Spleen (tissue), 11 donors: ENCODE measurements around the gene LINGO4. TPM values are rescaled to one million over a fixed set of nuclear protein-coding genes. Genes with fewer than 3 reads are reported as not detected.

Experiments used
- DNase-seq: peaks from one replicate; pipeline ENCODE4 v3.0.0-alpha.2; 2020
- H3K27ac ChIP-seq, 8 donors: fragments of 200-600 bp; sonication (generic) in 7 of 8; 1 replicate in 4 of 8; 2 replicates in 4 of 8; pipeline versions ENCODE4 v1.5.0 to v1.8.0; 2016 to 2021; ENCODE audit warnings: inconsistent platforms in 4 of 8, mild to moderate bottlenecking in 4 of 8, moderate library complexity in 1 of 8
- H3K27me3 ChIP-seq, 7 donors: fragments of 200-600 bp; sonication (generic) in 6 of 7; replicated peaks in 1 of 7; 1 replicate in 4 of 7; 2 replicates in 3 of 7; pipeline versions ENCODE4 v1.5.0 to v1.8.0; 2016 to 2021; ENCODE audit warnings: inconsistent platforms in 3 of 7, mild to moderate bottlenecking in 1 of 7
- H3K36me3 ChIP-seq, 6 donors: fragments of 200-600 bp; sonication (generic) in 5 of 6; 1 replicate in 4 of 6; 2 replicates in 2 of 6; pipeline versions ENCODE4 v1.5.0 to v1.8.0; 2016 to 2021; ENCODE audit warnings: inconsistent platforms in 2 of 6
- H3K4me1 ChIP-seq, 6 donors: fragments of 200-600 bp; sonication (generic) in 5 of 6; 1 replicate in 3 of 6; 2 replicates in 3 of 6; pipeline versions ENCODE4 v1.5.0 to v1.8.0; 2016 to 2021; ENCODE audit warnings: inconsistent platforms in 3 of 6
- H3K4me3 ChIP-seq, 8 donors: fragments of 200-600 bp; sonication (generic) in 7 of 8; 1 replicate in 4 of 8; 2 replicates in 4 of 8; pipeline versions ENCODE4 v1.5.0 to v1.8.0; 2016 to 2021; ENCODE audit warnings: inconsistent platforms in 4 of 8, mild to moderate bottlenecking in 4 of 8, moderate library complexity in 2 of 8
- H3K9me3 ChIP-seq, 8 donors: fragments of 200-600 bp; sonication (generic) in 7 of 8; 1 replicate in 4 of 8; 2 replicates in 4 of 8; pipeline versions ENCODE4 v1.5.0 to v1.8.0; 2016 to 2021; ENCODE audit warnings: inconsistent platforms in 4 of 8
- POLR2A ChIP-seq, 3 donors: fragments of 450-650 bp; IDR thresholded peaks; one replicate each; pipeline ENCODE4 v1.5.1; 2017; ENCODE audit warnings: antibody characterized with exemption in 3 of 3, mild to moderate bottlenecking in 1 of 3
- POLR2AphosphoS5 ChIP-seq, 3 donors: sonication (generic); formaldehyde crosslinking; IDR thresholded peaks; one replicate each; pipeline ENCODE4 v1.5.1; 2017; ENCODE audit warnings: antibody characterized with exemption in 3 of 3
- WGBS, 5 donors: extraction: QIAGEN DNeasy Blood & Tissue Kit in 3 of 5; methylation state at CpG; one replicate each; pipeline versions ENCODE4 v1.1.5 to v1.1.7; 2013 to 2018; 5-methylcytosine and 5-hydroxymethylcytosine counted together
- intact Hi-C: fragments of 100-400 bp; cut with DNase I; formaldehyde crosslinking; loops from one replicate; pipeline ENCODE4 v1.15.0; 2023; ENCODE audit warnings: low total_unique reads
- polyA plus RNA-seq, 3 donors: library from polyadenylated mRNA; stranded (reverse); fragments of 200-250 nt; gene quantifications; one replicate each; pipeline ENCODE4 v1.2.1, GENCODE V29; 2013
- total RNA-seq, 7 donors: library from RNA; depleted of rRNA in 3 of 7; stranded (reverse); fragments of >200 nt in 3 of 7; fragmentation: NEBNext Ultra II Directional in 4 of 7; extraction: Animal tissue kit (Norgen Biotek cat#: 25700) in 4 of 7; gene quantifications; one replicate each; pipeline versions ENCODE4 v1.1.0 to v1.2.1, GENCODE V29; 2016 to 2021
- TF ChIP-seq, protein P1 (sequence below), 11 experiments: fragments of 200-600 bp in 7 of 11; fragments of 450-650 bp in 4 of 11; sonication (generic) in 4 of 11; IDR thresholded peaks in 8 of 11; conservative IDR thresholded peaks in 3 of 11; 1 replicate in 7 of 11; 2 replicates in 4 of 11; pipeline versions ENCODE4 v1.4.0 to v1.8.0; 2016 to 2021; ENCODE audit warnings: antibody characterized with exemption in 11 of 11, inconsistent platforms in 4 of 11, mild to moderate bottlenecking in 1 of 11
- donor health status: healthy with polysubstance abuse.
- donor health status: DM: no; HTN: no; CAD: no; lungs with moderate emphysema.
- donor health status: DM: no; HTN: no; CAD: no.
- donor health status: Bipolar disorder and iron deficiency.
- donor health status: healthy.
- donor health status: DM: no; HTN: no; CAD: no.
- donor health status: DM: yes; HTN: yes; CAD: no.

The LINGO4 gene
- total and polyA plus RNA-seq, 10 donors, result 0.04 to 0.36 (median 0.18) TPM; not detected in 4

GRCh38 chr1:151814971-151815545 lies 9.8 kb upstream of the LINGO4 start:
- Histone ChIP-seq H3K27me3 (peaks cover 0 to 5% (median 0%) of the 10 kb centered on the region in 7 donors), H3K36me3 (no peaks in the 10 kb centered on the region), H3K27ac (peak overlapping the region in 3 of 8 donors; percentile 42 to 64 (median 49)), H3K9me3 (no peaks in the 10 kb centered on the region), H3K4me3 (no peak overlapping the region), H3K4me1 (peaks cover 0 to 34% (median 18%) of the 10 kb centered on the region in 6 donors)
- TF ChIP-seq POLR2AphosphoS5 (IDR thresholded peaks at IDR 0.05) (no peak), POLR2A (IDR thresholded peaks at IDR 0.05) (no peak)
- TF ChIP-seq, protein P1, sequence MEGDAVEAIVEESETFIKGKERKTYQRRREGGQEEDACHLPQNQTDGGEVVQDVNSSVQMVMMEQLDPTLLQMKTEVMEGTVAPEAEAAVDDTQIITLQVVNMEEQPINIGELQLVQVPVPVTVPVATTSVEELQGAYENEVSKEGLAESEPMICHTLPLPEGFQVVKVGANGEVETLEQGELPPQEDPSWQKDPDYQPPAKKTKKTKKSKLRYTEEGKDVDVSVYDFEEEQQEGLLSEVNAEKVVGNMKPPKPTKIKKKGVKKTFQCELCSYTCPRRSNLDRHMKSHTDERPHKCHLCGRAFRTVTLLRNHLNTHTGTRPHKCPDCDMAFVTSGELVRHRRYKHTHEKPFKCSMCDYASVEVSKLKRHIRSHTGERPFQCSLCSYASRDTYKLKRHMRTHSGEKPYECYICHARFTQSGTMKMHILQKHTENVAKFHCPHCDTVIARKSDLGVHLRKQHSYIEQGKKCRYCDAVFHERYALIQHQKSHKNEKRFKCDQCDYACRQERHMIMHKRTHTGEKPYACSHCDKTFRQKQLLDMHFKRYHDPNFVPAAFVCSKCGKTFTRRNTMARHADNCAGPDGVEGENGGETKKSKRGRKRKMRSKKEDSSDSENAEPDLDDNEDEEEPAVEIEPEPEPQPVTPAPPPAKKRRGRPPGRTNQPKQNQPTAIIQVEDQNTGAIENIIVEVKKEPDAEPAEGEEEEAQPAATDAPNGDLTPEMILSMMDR (IDR thresholded peaks at IDR 0.05 in 8 of 11, conservative IDR thresholded peaks at IDR 0.05 in 3 of 11), result no peak
- 87 to 92% (median 88%) methylated on average over 6 to 8 of the region's 8 CpGs for WGBS, 5 donors
- intact Hi-C loops, result no loop called here
- DNase-seq, result no peak

GRCh38 chr1:151814426-151814825 lies 9.2 kb upstream of the LINGO4 start:
- no peak overlapping the region for H3K4me3 ChIP-seq
- no peaks in the 10 kb centered on the region for H3K9me3 ChIP-seq
- H3K27ac ChIP-seq, result no peak overlapping the region
- TF ChIP-seq, protein P1 (IDR thresholded peaks at IDR 0.05 in 8 of 11, conservative IDR thresholded peaks at IDR 0.05 in 3 of 11), result no peak
- TF ChIP-seq POLR2A (IDR thresholded peaks at IDR 0.05), result no peak
- TF ChIP-seq POLR2AphosphoS5 (IDR thresholded peaks at IDR 0.05), result no peak
- no peaks in the 10 kb centered on the region for H3K36me3 ChIP-seq
- DNase-seq, result no peak
- intact Hi-C loops, result no loop called here
- H3K4me1 ChIP-seq, result peaks cover 0 to 34% (median 18%) of the 10 kb centered on the region in 6 donors
- 84 to 90% (median 88%) methylated on average over 14 to 15 of the region's 15 CpGs for WGBS, 5 donors
- H3K27me3 ChIP-seq, result peaks cover 0 to 5% (median 0%) of the 10 kb centered on the region in 7 donors

DNA sequence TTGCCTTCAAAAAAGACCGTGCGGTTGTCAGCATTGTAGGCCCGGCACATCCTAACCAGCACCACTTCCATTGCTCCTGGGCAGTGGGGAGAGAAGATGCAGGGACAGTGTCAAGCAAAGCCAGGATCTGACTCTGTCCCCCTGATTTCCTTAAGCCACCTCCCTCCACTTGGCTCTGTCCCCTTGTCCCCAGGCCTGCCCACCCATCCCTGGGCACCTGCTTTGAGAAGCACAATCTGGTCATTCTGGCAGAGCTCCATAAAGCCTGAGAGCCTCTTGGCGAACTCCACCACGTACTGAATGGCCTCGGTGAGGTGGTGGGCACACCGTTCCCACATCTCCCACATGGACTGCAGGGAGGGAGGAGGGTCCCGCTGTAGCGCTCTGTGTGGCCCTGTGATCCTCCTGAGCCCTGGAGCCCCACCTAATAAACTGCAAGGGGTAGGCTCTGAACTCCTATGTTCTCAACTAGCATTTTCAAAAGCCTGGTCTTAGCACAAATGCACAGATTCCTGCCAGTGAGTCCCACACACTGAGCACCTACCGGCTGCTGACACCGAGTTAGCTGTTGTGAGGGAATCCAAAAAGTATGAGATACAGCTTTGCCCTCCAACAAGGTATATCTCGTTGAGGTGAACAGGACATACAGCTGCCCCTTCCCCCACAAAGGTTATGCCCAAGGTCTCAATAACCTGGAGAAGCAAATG lies 8.2 kb upstream of the LINGO4 start:
- no peak overlapping the region for H3K4me3 ChIP-seq
- intact Hi-C loops, result no loop called here
- H3K4me1 ChIP-seq, result peaks cover 0 to 34% (median 18%) of the 10 kb centered on the region in 6 donors
- peaks cover 0 to 5% (median 0%) of the 10 kb centered on the region in 7 donors for H3K27me3 ChIP-seq
- no peak for DNase-seq
- TF ChIP-seq POLR2AphosphoS5 (IDR thresholded peaks at IDR 0.05) (no peak), POLR2A (IDR thresholded peaks at IDR 0.05) (no peak)
- TF ChIP-seq, protein P1 (IDR thresholded peaks at IDR 0.05 in 8 of 11, conservative IDR thresholded peaks at IDR 0.05 in 3 of 11), result no peak
- no peaks in the 10 kb centered on the region for H3K36me3 ChIP-seq
- H3K9me3 ChIP-seq, result no peaks in the 10 kb centered on the region
- WGBS, 5 donors, result 84 to 90% (median 88%) methylated on average over 10 to 12 of the region's 12 CpGs
- no peak overlapping the region for H3K27ac ChIP-seq

GRCh38 chr1:151811181-151811580 lies 6.0 kb upstream of the LINGO4 start:
- WGBS, 5 donors, result 82 to 95% (median 92%) methylated on average over 9 of the region's 9 CpGs
- Histone ChIP-seq H3K4me1 (peaks cover 0 to 19% (median 12%) of the 10 kb centered on the region in 6 donors), H3K36me3 (no peaks in the 10 kb centered on the region), H3K27me3 (no peaks in the 10 kb centered on the region), H3K27ac (no peak overlapping the region), H3K4me3 (no peak overlapping the region), H3K9me3 (no peaks in the 10 kb centered on the region)
- intact Hi-C loops, result no loop called here
- DNase-seq, result no peak
- TF ChIP-seq, protein P1 (IDR thresholded peaks at IDR 0.05 in 8 of 11, conservative IDR thresholded peaks at IDR 0.05 in 3 of 11), result no peak
- TF ChIP-seq POLR2AphosphoS5 (IDR thresholded peaks at IDR 0.05) (no peak), POLR2A (IDR thresholded peaks at IDR 0.05) (no peak)
